Activated naive CD8-positive, alpha-beta T cell (primary cell): ENCODE measurements around the gene UVRAG.
"Not testable (repeated sequence)": the region's sequence is repeated elsewhere in the genome, so short reads cannot be mapped to it uniquely, and the experiment has no call there.

ENCODE experiments used
- H3K27ac Mint-ChIP-seq: one replicate; pipeline ENCODE4 v1.8.0; 2021; ENCODE audit warnings: mixed read lengths
- H3K27me3 Mint-ChIP-seq: one replicate; pipeline ENCODE4 v1.8.0; 2021; ENCODE audit warnings: mixed read lengths
- H3K36me3 Mint-ChIP-seq: one replicate; pipeline ENCODE4 v1.8.0; 2021; ENCODE audit warnings: mixed read lengths
- H3K4me1 Mint-ChIP-seq: one replicate; pipeline ENCODE4 v1.8.0; 2021; ENCODE audit warnings: low read depth, mixed read lengths
- H3K4me3 Mint-ChIP-seq: one replicate; pipeline ENCODE4 v1.8.0; 2021; ENCODE audit warnings: mild to moderate bottlenecking, mixed read lengths
- H3K9me3 Mint-ChIP-seq: one replicate; pipeline ENCODE4 v1.8.0; 2021; ENCODE audit warnings: low read depth, mixed read lengths

UVRAG gene

DNA sequence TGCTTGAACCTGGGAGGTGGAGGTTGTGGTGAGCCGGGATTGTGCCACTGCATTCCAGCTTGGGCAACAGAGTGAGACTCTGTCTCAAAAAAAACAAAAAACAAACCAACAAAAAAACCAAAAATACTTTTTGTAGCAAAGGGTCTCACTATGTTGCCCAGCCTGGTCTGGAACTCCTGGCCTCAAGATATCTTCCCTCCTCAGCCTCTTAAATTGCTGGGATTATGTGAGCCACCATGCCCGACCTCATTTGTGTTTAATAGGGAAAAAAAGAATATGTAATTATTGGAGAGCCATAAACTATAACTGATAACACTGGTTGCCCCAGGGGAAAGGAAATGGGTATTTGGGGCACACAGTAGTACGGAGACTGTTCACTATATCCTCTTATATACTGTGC is 19.7 kb downstream of the UVRAG start:
- peaks cover 6% of the 10 kb centered on the region for H3K36me3 Mint-ChIP-seq
- H3K27me3 Mint-ChIP-seq, result no peaks in the 10 kb centered on the region
- H3K4me1 Mint-ChIP-seq, result peaks cover 24% of the 10 kb centered on the region
- H3K9me3 Mint-ChIP-seq, result no peaks in the 10 kb centered on the region
- H3K4me3 Mint-ChIP-seq, result no peak overlapping the region
- no peak overlapping the region for H3K27ac Mint-ChIP-seq

DNA sequence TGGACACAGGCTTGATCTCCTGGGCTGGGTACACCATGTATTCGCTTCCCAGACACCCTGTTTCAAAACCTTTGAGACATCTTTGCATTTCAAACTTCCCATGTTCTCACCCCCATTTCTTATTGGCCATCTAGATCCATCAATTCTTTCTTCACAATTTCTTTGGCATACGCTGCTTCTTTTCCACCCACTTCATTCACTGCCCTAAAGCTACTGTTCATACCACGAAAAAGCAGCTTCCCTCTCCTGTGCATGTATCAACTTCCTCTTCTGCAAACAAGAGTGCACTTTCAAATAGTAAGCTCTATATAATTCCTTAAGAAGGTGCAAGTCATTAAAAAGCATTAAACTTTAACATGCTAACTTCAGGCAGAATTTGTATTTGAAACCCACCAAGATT is 21.4 kb downstream of the UVRAG start:
- Mint-ChIP-seq H3K27ac (no peak overlapping the region), H3K9me3 (no peaks in the 10 kb centered on the region), H3K36me3 (peaks cover 6% of the 10 kb centered on the region), H3K4me3 (no peak overlapping the region), H3K27me3 (no peaks in the 10 kb centered on the region), H3K4me1 (peaks cover 29% of the 10 kb centered on the region)

DNA sequence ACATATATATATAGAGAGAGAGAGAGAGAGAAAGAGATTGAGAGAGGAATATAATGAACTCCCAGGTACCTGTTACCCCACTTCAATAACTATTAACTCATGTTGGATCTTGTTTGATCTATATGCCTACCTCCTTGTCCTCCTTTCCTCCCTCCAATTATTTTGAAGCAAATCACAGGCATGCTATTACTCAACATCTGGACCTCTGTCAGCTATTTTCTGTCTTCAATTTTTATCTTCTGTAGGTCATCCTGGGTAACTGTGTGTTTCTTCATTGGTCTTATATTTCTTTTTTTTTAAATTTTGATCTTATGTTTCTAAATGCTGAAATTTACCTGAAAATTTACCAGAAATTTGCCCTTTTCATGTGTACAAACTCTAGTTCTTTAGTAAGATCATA is 24.8 kb downstream of the UVRAG start:
- peaks cover 2% of the 10 kb centered on the region for H3K36me3 Mint-ChIP-seq
- H3K27me3 Mint-ChIP-seq, result no peaks in the 10 kb centered on the region
- H3K4me3 Mint-ChIP-seq, result no peak overlapping the region
- H3K4me1 Mint-ChIP-seq, result peaks cover 24% of the 10 kb centered on the region
- H3K9me3 Mint-ChIP-seq, result no peaks in the 10 kb centered on the region
- no peak overlapping the region for H3K27ac Mint-ChIP-seq

DNA sequence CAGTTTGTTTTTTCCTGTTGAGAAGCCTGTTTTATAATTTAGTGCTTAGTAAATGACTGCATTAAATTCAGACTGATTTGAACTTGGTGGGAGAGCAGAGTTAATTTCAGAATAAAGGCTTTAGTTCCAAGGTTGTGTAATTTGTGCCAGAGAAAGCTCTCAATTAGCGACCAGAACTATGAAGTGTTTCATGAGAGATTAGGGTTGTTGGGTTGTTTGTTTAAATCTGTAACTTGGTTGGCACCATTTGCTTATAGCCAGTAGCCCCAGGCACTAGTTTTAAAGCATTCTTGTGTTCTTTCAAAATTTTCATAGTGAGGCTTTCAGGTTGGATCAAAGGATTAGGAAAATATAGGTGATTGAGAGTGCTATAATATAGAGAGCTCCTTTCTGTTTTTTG is 25.5 kb downstream of the UVRAG start:
- no peak overlapping the region for H3K27ac Mint-ChIP-seq
- no peaks in the 10 kb centered on the region for H3K27me3 Mint-ChIP-seq
- H3K9me3 Mint-ChIP-seq, result no peaks in the 10 kb centered on the region
- peaks cover 2% of the 10 kb centered on the region for H3K36me3 Mint-ChIP-seq
- H3K4me3 Mint-ChIP-seq, result no peak overlapping the region
- peaks cover 21% of the 10 kb centered on the region for H3K4me1 Mint-ChIP-seq

DNA sequence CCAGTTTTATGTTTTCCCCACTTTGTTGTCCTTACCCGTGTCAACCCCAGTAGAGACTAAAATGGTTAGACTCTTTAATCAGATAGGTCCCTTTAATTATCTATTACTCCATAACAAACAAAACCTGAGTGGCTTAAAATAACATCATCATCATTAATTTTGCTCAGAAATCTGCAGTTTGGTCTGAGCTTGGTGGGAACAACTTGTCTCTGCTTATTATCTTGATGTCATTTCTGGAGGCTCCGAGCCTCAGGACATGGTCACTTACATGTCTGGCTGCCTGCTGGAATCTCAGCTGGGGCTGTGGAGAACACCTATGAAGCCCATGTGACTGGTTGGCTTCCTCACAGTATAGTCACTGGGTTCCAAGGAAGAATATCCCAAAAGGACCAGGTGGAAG is 26.7 kb downstream of the UVRAG start:
- Mint-ChIP-seq H3K9me3 (no peaks in the 10 kb centered on the region), H3K4me3 (no peak overlapping the region), H3K36me3 (peaks cover 2% of the 10 kb centered on the region), H3K4me1 (peaks cover 15% of the 10 kb centered on the region), H3K27ac (no peak overlapping the region), H3K27me3 (no peaks in the 10 kb centered on the region)

DNA sequence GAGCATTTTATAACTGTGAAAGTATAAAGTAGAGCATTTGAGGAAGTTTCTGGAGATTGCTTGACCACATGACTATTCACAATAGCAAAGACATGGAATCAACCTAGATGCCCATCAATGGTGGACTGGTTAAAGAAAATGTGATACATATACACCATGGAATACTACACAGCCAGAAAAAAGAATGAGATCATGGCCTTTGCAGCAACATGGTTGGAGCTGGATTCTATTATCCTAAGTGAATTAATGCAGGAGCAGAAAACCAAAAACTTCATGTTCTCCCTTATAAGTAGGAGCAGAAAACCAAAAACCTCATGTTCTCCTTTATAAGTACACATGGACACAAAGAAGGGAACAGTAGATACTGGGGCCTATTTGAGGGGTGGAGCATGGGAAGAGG is 30.3 kb downstream of the UVRAG start:
- H3K9me3 Mint-ChIP-seq, result no peaks in the 10 kb centered on the region
- H3K4me1 Mint-ChIP-seq, result peaks cover 16% of the 10 kb centered on the region
- H3K4me3 Mint-ChIP-seq, result no peak overlapping the region
- H3K27ac Mint-ChIP-seq, result no peak overlapping the region
- no peaks in the 10 kb centered on the region for H3K27me3 Mint-ChIP-seq
- peaks cover 2% of the 10 kb centered on the region for H3K36me3 Mint-ChIP-seq

DNA sequence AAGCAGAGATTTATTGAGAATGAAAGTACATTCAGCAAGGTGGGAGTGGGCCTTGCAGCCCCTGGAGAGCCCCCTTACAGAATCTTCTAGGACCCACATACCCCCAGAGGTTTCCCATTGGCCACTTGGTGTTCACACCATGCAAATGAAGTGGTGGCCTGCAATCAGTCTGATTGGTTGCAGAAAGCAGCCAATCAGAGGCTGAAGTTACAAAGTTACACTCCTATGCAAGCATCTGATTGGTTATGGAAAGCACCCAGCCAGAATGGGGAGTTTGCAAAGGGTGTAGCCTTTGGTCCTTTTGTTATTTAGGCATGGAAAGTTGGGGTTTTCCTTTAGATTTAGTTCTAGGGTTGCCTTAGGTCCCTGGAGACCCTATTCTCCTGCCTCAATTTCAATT is 34.9 kb downstream of the UVRAG start:
- H3K4me3 Mint-ChIP-seq, result no peak overlapping the region
- H3K36me3 Mint-ChIP-seq, result peaks cover 5% of the 10 kb centered on the region
- H3K4me1 Mint-ChIP-seq, result peaks cover 22% of the 10 kb centered on the region
- no peak overlapping the region for H3K27ac Mint-ChIP-seq
- H3K9me3 Mint-ChIP-seq, result no peaks in the 10 kb centered on the region
- H3K27me3 Mint-ChIP-seq, result no peaks in the 10 kb centered on the region

DNA sequence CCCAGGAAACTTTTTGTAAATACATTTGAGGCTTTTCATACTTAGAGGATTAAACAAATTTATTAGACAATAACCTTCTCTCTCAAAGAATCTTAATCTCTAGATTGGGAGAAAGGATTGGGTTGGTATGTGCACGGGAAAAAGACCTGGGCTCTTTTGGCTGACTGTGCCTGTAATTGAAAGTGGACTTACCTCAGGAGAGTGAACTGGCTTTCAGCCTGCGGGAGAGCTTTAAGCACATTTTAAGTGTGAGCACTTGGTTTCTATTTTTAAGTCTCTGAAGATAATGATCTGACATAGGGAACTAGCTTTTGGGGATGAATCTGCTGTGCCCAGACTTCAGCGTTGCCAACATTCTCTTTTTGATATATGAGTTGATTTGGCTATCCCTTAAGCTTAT is 35.8 kb downstream of the UVRAG start:
- no peak overlapping the region for H3K4me3 Mint-ChIP-seq

DNA sequence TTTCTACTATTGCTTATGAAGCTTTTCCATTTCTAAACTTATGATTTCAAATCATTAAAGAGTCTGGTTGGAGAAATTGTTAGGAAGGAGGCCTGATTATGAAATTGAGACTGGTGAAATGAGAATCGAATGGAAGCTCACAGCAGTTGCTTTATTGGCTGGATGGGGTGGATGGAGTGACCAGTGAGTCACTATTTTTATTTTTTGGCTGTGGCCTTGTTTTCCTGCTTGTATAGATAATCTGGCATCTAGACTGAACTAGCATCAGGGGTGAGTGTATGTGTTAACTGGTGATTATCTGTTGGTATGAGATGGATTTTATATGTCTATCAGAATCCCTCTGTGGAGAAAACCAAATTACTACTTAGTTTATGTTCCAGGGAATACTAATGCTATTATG is 36.2 kb downstream of the UVRAG start:
- Mint-ChIP-seq H3K27me3 (no peaks in the 10 kb centered on the region), H3K27ac (peak overlapping the region; percentile 12), H3K4me1 (peaks cover 22% of the 10 kb centered on the region), H3K9me3 (no peaks in the 10 kb centered on the region), H3K36me3 (peaks cover 10% of the 10 kb centered on the region), H3K4me3 (no peak overlapping the region)

More for the DNA sequence above, 35.8 kb downstream of the UVRAG start:
- Mint-ChIP-seq H3K4me1 (peaks cover 22% of the 10 kb centered on the region), H3K9me3 (no peaks in the 10 kb centered on the region), H3K36me3 (peaks cover 10% of the 10 kb centered on the region), H3K27me3 (no peaks in the 10 kb centered on the region), H3K27ac (peak overlapping the region; percentile 12)

DNA sequence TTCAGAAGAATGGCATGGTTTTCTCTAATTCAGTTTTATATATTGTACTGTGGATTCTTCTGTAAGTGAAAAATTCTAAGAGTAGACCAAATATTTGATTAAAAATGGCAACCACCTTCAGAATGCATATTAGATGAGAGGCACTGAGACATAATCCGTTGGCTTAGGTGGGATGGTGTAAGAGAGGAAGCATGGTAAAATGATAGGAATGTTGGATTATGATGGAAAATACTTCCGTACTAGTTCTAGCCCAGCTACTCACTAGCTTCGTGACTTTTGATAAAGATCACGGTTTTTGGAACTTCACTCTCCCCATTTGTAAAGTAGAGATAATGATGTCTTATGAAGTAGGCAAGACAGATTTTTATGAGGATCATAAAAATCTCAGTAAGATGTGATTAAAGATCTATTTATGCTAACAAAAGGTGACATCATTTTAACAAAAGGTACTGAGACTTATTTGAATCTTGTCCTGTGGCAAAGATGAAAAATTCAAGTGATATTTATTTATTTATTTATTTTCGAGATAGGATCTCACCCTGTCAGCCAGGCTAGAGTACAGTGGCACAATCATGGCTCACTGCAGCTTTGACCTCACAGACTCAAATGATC is 37.5 kb downstream of the UVRAG start:
- Mint-ChIP-seq H3K4me3 (no peak overlapping the region), H3K27me3 (no peaks in the 10 kb centered on the region), H3K36me3 (peaks cover 10% of the 10 kb centered on the region), H3K9me3 (no peaks in the 10 kb centered on the region), H3K27ac (no peak overlapping the region), H3K4me1 (peaks cover 21% of the 10 kb centered on the region)

DNA sequence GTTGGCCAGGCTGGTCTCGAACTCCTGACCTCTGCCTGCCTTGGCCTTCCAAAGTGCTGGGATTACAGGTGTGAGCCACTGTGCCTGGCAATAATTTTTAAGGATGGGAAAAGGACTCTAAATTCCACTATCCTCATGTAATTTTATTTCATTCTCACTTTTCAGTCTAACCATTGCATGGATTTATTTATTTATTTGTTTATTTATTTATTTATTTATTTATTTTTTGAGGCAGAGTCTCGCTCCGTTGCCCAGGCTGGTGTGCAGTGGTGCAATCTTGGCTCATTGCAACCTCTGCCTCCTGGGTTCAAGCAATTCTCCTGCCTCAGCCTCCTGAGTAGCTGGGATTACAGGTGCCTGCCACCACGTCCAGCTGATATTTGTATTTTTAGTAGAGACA is 38.6 kb downstream of the UVRAG start:
- H3K4me1 Mint-ChIP-seq, result peaks cover 24% of the 10 kb centered on the region
- H3K27me3 Mint-ChIP-seq, H3K4me3 Mint-ChIP-seq, H3K36me3 Mint-ChIP-seq, H3K27ac Mint-ChIP-seq, H3K9me3 Mint-ChIP-seq: not testable (repeated sequence)

DNA sequence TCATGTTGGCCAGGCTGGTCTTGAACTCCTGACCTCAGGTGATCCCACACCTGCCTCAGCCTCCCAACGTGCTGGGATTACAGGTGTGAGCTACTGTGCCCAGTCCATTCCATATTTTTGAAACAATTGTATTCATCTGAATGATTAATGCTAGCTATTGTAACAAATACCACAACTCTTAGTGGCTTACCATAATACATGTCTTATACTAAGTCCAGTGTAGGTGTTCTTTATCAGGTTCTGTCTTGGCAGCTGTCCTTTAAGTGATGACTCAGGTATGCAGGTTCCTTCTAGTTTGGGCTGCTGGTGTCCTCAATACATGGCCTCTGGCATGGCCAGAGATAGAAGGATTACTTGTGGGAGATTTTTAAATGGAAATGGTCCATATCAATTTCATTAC is 39.0 kb downstream of the UVRAG start:
- peaks cover 23% of the 10 kb centered on the region for H3K4me1 Mint-ChIP-seq
- no peaks in the 10 kb centered on the region for H3K9me3 Mint-ChIP-seq
- no peaks in the 10 kb centered on the region for H3K27me3 Mint-ChIP-seq
- no peak overlapping the region for H3K27ac Mint-ChIP-seq
- no peak overlapping the region for H3K4me3 Mint-ChIP-seq
- peaks cover 10% of the 10 kb centered on the region for H3K36me3 Mint-ChIP-seq

DNA sequence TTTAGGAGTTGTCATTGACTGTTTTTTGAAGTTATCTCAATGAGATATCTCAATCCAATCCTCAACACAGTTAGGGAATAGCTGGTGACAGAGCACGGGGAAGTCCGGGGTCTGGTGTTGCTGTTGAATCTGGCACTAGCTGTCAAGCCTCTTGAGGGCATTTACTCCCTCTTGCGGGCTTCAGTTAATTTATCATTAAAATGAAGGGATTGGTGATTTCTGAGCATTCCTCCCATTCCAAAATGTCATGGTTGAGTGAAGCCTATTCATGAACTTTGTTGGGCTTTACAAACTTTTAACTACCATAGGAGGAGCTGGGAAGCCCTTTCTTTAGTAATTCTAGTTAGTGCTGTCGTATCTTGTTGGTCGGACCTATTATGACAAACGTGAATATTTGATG is 40.2 kb downstream of the UVRAG start:
- Mint-ChIP-seq H3K4me3 (no peak overlapping the region), H3K36me3 (peaks cover 10% of the 10 kb centered on the region), H3K9me3 (no peaks in the 10 kb centered on the region), H3K27ac (no peak overlapping the region), H3K27me3 (no peaks in the 10 kb centered on the region), H3K4me1 (peaks cover 17% of the 10 kb centered on the region)

DNA sequence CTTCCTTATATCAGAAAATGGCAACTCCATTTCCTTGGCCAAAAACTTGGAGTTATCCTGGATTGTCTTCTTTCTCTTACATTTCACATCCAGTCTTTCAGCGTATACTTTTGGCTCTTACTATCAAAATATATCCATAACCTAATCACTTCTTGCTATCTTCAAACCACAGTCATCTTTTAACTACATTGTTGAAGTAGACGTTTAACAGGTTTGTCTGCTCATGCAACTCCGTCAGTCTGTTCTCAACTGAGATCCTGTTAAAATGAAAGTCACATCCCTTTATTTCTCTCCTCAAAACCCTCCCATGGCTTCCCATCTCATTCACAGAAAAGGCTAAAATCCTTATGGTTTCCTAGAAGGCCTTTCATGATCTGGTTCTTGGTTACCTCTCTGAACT is 41.9 kb downstream of the UVRAG start:
- H3K27me3 Mint-ChIP-seq, result no peaks in the 10 kb centered on the region
- no peak overlapping the region for H3K27ac Mint-ChIP-seq
- H3K36me3 Mint-ChIP-seq, result peaks cover 10% of the 10 kb centered on the region
- peaks cover 6% of the 10 kb centered on the region for H3K4me1 Mint-ChIP-seq
- no peaks in the 10 kb centered on the region for H3K9me3 Mint-ChIP-seq
- H3K4me3 Mint-ChIP-seq, result no peak overlapping the region

DNA sequence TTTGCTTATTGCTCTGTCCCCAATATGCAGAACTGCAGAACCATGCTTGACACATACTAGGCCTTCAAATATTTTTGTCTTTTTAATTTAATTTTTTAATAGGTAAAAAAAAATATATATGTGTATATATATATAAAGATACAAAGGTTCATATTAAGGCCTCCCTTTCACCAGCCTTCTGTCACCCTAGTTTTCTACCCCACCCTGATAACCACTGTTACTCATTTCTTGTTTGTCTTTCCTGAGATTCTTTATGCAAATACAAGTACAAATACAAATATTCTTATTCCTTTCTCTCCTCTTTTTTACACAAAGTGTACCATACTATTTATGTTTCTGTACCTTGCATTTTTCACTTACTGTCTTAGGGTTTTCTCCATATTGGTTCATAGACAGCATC is 43.0 kb downstream of the UVRAG start:
- Mint-ChIP-seq H3K4me3 (no peak overlapping the region), H3K27me3 (no peaks in the 10 kb centered on the region), H3K27ac (no peak overlapping the region)

DNA sequence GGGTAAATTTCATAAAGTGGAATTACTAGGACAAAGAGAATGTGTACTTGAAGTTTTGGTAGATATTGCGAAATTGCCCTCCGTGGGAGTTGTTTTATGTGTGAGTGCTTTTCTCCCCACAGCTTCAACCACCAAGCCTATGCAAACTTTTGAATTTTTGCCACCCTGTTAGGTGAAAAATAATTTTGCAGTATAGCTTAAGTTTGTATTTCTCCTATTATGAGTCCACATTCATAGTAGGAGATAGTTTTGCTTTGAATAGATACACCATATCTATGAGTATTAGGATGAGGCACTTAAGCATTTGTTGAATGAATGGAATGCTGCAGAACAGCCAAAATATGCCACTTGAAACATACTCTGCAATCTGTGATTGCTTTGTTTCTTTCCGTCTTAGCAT is 43.6 kb downstream of the UVRAG start:
- Mint-ChIP-seq H3K36me3 (peaks cover 5% of the 10 kb centered on the region), H3K9me3 (no peaks in the 10 kb centered on the region), H3K27ac (no peak overlapping the region), H3K4me3 (no peak overlapping the region), H3K4me1 (peaks cover 6% of the 10 kb centered on the region), H3K27me3 (no peaks in the 10 kb centered on the region)

More for the DNA sequence above, 43.0 kb downstream of the UVRAG start:
- H3K4me1 Mint-ChIP-seq, result peaks cover 6% of the 10 kb centered on the region
- no peaks in the 10 kb centered on the region for H3K9me3 Mint-ChIP-seq
- H3K36me3 Mint-ChIP-seq, result peaks cover 5% of the 10 kb centered on the region
